BLaER1 (cell line): ENCODE data around the gene RAD23B.
A peak's percentile ranks its signal among the peaks of the same experiment; 100 is the strongest.

Experiments
- H3K27ac ChIP-seq: shearing (Covaris generic); formaldehyde crosslinking; 2 replicates; pipeline ENCODE4 v1.8.1; 2022
- H3K27me3 ChIP-seq: shearing (Covaris generic); formaldehyde crosslinking; 2 replicates; pipeline ENCODE4 v1.8.1; 2022
- H3K36me3 ChIP-seq: shearing (Covaris generic); formaldehyde crosslinking; 2 replicates; pipeline ENCODE4 v1.8.1; 2022
- H3K4me1 ChIP-seq: shearing (Covaris generic); formaldehyde crosslinking; 2 replicates; pipeline ENCODE4 v1.8.1; 2022
- H3K4me2 ChIP-seq: shearing (Covaris generic); formaldehyde crosslinking; 2 replicates; pipeline ENCODE4 v1.8.1; 2022
- H3K4me3 ChIP-seq: shearing (Covaris generic); formaldehyde crosslinking; 2 replicates; pipeline ENCODE4 v1.8.1; 2022
- H3K9ac ChIP-seq: shearing (Covaris generic); formaldehyde crosslinking; 2 replicates; pipeline ENCODE4 v1.8.1; 2022
- H3K9me3 ChIP-seq: shearing (Covaris generic); formaldehyde crosslinking; 2 replicates; pipeline ENCODE4 v1.8.1; 2022
- H4K20me1 ChIP-seq: shearing (Covaris generic); formaldehyde crosslinking; 2 replicates; pipeline ENCODE4 v1.8.1; 2022
- Cebpa-rat ChIP-seq: shearing (Covaris generic); IDR thresholded peaks from 2 replicates; pipeline ENCODE4 v1.8.1; 2022

RAD23B gene

DNA sequence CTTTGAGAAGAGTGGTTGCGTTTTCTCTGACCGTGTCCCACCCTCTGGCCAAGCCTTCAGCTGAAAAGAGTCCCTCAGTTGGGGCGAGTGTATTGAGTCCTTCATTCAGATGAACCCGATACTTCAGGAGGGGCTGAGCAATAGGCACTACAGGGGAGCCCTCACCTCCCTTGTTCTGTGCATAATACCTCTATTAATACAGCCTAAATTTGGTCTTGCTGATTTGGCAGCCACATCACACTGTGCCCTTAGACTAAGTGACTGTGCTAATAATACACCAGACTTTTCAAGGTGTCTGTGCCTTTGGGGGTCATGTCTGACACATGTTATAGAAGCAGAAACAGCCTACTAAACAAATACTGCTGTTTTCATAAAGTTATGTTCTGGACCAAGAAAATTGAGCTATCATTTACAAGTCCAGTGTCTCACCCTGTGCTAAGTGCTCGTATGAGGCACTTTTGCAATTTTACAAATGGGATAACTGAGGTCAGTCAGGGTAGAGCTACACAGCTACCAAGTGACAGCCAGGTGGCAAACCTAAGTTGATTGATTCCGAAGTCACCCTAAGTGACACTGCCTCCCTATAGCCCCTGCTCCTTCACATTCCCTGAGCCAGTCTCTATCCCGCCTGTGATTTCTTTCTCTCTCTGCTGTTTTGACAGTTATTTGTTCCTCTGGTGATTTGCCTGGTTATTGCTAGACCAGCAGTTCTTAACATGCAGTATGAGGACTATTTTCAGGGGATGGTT, 56.0 kb downstream of the RAD23B start:
- no peak overlapping the region for H3K27ac ChIP-seq
- H3K27me3 ChIP-seq: no peaks in the 10 kb centered on the region
- no peak overlapping the region for H3K4me2 ChIP-seq
- H3K9ac ChIP-seq: no peak overlapping the region
- H4K20me1 ChIP-seq: peaks cover 11% of the 10 kb centered on the region; the same call in 1 of the 2 replicates
- no peaks in the 10 kb centered on the region for H3K9me3 ChIP-seq
- no peaks in the 10 kb centered on the region for H3K4me1 ChIP-seq
- H3K36me3 ChIP-seq: peaks cover 38% of the 10 kb centered on the region
- TF ChIP-seq Cebpa-rat: no peak
- no peak overlapping the region for H3K4me3 ChIP-seq

DNA sequence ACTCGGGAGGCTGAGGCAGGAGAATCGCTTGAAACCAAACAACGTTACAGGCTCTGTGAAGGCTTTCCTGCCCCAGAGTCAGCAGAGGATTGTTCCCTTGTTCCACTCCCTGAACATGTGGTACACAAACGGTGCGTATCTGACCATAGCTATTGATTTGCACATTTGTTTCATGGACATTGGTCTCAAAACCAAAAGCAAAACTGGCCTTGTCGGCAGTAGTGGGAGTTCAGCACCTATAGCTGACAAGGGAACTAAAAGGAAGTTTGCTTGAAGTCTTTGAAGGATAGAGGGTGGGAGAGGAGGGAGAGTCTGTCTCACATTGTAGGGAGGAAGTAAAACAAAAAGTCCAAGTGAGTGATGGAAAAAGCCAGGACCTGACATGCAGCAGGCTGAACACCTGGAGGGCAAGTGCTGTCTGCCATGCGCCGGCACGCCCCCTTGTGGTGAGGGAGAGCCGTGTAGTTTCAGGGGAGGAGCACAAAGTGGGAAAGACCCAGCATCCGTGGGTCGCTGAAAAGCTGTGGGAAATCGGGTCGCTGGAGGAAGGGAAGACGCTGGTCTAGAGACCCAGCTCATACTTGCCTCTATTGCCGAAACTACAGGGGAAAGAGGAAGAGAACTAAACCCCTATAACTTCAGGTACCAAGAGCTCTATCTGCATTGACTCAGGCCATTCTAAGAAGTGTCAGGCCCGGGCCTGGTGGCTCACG, 58.0 kb downstream of the RAD23B start:
- H4K20me1 ChIP-seq: peaks cover 11% of the 10 kb centered on the region; the same call in 1 of the 2 replicates
- TF ChIP-seq Cebpa-rat: no peak
- no peaks in the 10 kb centered on the region for H3K27me3 ChIP-seq
- H3K27ac ChIP-seq: no peak overlapping the region
- peaks cover 12% of the 10 kb centered on the region for H3K4me1 ChIP-seq
- no peak overlapping the region for H3K4me3 ChIP-seq
- no peak overlapping the region for H3K9ac ChIP-seq
- H3K9me3 ChIP-seq: no peaks in the 10 kb centered on the region
- H3K4me2 ChIP-seq: no peak overlapping the region
- H3K36me3 ChIP-seq: peaks cover 22% of the 10 kb centered on the region

DNA sequence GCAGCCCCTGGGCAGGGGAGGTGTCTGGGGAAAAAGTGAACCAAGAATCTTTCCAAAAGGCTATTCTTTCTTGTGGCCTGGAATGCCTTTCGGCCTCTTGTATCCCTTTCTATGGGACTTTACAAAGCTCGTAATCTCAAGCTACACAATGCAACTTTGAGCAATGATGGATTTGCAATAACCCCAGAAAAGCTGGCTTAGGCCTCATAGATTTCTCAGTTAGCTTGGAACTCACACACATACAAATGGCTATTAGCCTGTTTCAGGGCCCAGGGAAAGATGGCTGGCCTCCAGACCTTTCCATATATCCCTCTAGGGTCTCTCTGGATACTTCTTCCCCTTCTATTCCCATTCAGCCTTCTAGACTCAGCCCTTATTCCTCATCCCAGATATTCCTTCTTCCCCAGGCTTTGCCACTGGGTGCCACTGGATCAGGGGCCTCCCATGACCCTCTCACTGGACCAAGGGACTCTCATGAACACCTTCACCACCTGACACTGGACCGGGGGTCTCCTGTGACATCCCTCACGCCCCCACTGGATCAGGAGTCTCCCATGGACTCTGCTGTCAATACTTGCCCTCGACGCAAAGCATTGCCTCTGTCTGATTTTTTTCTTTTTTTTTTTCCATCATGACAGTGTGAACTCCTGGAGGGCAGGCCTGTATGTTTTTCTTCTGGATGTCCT, 59.5 kb downstream of the RAD23B start:
- Histone ChIP-seq H3K36me3 (peaks cover 14% of the 10 kb centered on the region), H4K20me1 (no peaks in the 10 kb centered on the region), H3K9ac (no peak overlapping the region), H3K4me2 (no peak overlapping the region), H3K27me3 (no peaks in the 10 kb centered on the region), H3K9me3 (no peaks in the 10 kb centered on the region), H3K4me3 (no peak overlapping the region), H3K4me1 (peaks cover 12% of the 10 kb centered on the region), H3K27ac (no peak overlapping the region)
- no peak for TF ChIP-seq Cebpa-rat

DNA sequence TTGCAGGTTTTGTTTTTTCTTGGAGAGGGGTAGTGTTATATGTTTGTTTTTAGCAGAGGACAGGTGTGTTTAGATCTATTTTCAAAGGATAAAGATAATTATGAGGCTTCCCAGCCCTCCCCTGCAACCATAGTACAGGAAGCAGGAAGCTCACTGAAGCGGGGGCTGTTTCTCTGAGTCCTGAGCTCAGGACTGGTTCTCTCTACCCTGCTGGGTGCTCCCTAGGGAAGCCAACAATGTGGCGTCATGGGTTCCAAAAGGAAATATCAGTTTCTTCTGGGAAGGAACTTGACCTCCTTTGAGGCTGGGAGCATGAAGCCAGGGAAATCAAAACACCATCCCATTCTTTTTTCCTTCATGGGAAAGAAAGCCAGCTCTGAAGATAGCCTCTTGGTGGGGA, 62.2 kb downstream of the RAD23B start:
- no peaks in the 10 kb centered on the region for H3K9me3 ChIP-seq
- H3K27me3 ChIP-seq: no peaks in the 10 kb centered on the region
- no peak for TF ChIP-seq Cebpa-rat
- H3K27ac ChIP-seq: no peak overlapping the region
- H3K9ac ChIP-seq: no peak overlapping the region
- H3K36me3 ChIP-seq: no peaks in the 10 kb centered on the region
- no peaks in the 10 kb centered on the region for H4K20me1 ChIP-seq
- peaks cover 12% of the 10 kb centered on the region for H3K4me1 ChIP-seq
- H3K4me3 ChIP-seq: no peak overlapping the region
- peak overlapping the region; percentile 44 for H3K4me2 ChIP-seq

DNA sequence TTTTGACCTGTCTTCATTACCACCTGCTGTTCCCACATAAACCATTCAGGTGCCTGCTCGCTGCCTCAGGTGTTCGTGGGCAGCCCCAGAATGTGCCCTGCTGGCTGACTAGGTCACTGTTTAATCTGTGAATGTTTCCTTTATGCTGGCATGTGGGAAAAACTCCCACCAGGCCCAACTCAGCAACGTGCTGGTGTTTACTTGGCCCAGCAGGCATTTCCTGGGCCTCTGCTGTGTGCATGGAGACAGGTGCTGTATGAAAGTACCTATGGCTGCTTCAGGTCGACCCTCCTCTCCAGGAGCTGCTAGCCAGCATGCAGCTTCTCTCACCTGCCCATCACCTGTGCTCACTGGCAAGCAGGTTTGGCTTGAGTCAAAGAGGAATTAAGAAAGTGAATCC, 65.8 kb downstream of the RAD23B start:
- H3K4me1 ChIP-seq: peaks cover 12% of the 10 kb centered on the region
- H3K4me2 ChIP-seq: no peak overlapping the region
- no peak overlapping the region for H3K27ac ChIP-seq

DNA sequence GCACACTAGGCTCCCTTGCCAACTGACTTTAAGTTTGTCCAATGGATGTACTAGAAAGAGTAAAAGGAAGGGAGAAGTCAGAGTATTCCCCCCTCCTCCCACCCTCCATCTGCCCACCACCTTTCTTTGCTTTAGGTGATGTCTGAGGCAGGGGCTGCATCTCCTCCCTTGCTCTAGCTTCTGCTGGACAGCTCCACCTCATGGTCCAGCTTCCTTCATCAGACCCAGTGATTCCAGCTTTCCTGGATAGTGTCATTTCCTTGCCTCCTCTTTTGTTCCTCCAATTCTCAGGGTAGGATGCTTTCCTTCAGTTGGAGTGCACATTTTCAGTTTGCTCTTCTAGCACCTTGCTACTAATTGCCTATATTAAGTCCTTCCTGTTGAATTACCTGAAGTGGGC, 67.4 kb downstream of the RAD23B start:
- Histone ChIP-seq H3K9me3 (0 out of 2 replicates have a peak, but pooled peaks cover 5% of the 10 kb centered on the region), H3K27me3 (no peaks in the 10 kb centered on the region), H3K36me3 (no peaks in the 10 kb centered on the region), H3K9ac (no peak overlapping the region), H3K4me2 (no peak overlapping the region), H3K27ac (no peak overlapping the region), H3K4me3 (no peak overlapping the region), H4K20me1 (no peaks in the 10 kb centered on the region), H3K4me1 (peaks cover 4% of the 10 kb centered on the region)
- no peak for TF ChIP-seq Cebpa-rat

More for the DNA sequence above, 65.8 kb downstream of the RAD23B start:
- TF ChIP-seq Cebpa-rat: no peak
- no peaks in the 10 kb centered on the region for H4K20me1 ChIP-seq
- 0 out of 2 replicates have a peak, but pooled peaks cover 5% of the 10 kb centered on the region for H3K9me3 ChIP-seq
- H3K4me3 ChIP-seq: no peak overlapping the region
- no peaks in the 10 kb centered on the region for H3K27me3 ChIP-seq
- no peak overlapping the region for H3K9ac ChIP-seq
- no peaks in the 10 kb centered on the region for H3K36me3 ChIP-seq

DNA sequence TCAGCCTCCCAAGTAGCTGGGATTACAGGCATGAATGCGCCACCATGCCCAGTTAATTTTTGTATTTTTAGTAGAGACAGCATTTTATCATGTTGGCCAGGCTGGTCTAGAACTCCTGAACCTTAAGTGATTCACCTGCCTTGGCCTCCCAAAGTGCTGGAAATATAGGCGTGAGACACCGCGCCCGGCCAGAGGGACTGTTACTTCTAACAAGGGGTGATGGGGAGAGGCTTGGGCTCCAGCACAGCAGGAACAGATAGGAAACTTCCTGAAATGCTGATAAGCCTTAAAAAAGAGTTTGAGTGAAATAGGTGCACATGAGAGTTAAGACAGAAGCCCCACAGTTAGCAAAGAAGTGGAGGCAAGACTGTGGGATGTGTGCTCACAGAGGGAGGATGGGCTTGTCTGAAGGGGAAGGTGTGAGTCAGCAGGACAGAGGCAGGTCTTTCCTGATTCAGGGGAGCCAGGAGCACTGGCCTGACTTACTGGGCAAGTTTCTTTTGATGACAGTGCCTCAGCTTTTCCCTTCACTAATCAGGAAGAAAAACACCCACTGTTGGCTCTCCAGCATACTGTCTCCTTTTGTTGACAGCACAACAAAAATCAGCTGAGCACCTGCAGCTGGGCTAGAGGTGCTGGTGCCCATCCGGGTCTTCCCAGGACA, 68.4 kb downstream of the RAD23B start:
- H3K9ac ChIP-seq: no peak overlapping the region
- TF ChIP-seq Cebpa-rat: no peak
- H4K20me1 ChIP-seq: no peaks in the 10 kb centered on the region
- no peak overlapping the region for H3K27ac ChIP-seq
- H3K9me3 ChIP-seq: 0 out of 2 replicates have a peak, but pooled peaks cover 5% of the 10 kb centered on the region
- H3K4me2 ChIP-seq: no peak overlapping the region
- no peaks in the 10 kb centered on the region for H3K27me3 ChIP-seq
- no peaks in the 10 kb centered on the region for H3K4me1 ChIP-seq
- no peaks in the 10 kb centered on the region for H3K36me3 ChIP-seq
- no peak overlapping the region for H3K4me3 ChIP-seq

DNA sequence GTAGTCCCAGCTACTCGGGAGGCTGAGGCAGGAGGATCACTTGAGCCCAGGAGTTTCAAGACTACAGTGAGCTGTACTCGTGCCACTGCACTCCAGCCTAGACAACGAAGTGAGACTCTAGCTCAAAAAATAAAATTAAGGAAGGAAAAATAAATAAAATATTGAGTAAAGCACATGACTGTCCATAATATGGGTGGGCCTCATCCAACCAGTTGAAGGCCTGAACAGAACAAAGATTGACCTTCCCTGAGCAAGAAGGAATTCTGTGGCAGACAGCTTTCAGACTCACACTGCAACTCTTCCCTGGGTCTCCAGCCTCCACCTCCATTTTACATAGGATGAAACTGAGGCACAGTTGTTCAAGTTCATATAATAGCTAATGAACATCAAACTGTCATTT, 72.3 kb downstream of the RAD23B start:
- Histone ChIP-seq H3K27me3 (no peaks in the 10 kb centered on the region), H4K20me1 (no peaks in the 10 kb centered on the region), H3K9me3 (0 out of 2 replicates have a peak, but pooled peaks cover 5% of the 10 kb centered on the region), H3K4me3 (no peak overlapping the region), H3K9ac (no peak overlapping the region), H3K4me2 (no peak overlapping the region), H3K36me3 (no peaks in the 10 kb centered on the region), H3K4me1 (no peaks in the 10 kb centered on the region), H3K27ac (no peak overlapping the region)
- no peak for TF ChIP-seq Cebpa-rat

DNA sequence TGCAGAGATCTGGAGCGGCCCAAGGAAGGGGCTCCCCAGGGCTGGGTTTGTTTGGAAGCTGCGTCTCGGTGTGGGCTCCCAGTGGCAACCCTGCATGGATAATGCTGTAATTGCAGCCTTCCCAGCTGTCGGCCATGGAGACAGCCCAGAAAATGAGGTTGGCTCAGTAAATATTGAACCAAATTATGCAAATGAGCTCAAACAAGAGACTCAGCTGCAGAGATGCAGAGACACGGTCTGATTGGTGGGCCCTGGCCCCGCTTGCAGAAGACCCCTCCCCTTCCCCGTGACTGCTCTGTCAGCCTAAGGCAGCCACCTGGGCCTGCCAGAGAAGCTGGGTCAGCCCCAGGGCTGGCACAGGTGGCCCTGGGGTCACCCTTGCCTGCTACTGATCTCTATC, 75.9 kb downstream of the RAD23B start:
- 0 out of 2 replicates have a peak, but pooled peaks cover 4% of the 10 kb centered on the region for H3K9me3 ChIP-seq
- TF ChIP-seq Cebpa-rat: no peak
- H3K4me3 ChIP-seq: no peak overlapping the region
- H4K20me1 ChIP-seq: no peaks in the 10 kb centered on the region
- no peaks in the 10 kb centered on the region for H3K36me3 ChIP-seq
- H3K27ac ChIP-seq: no peak overlapping the region
- no peaks in the 10 kb centered on the region for H3K27me3 ChIP-seq
- H3K4me1 ChIP-seq: no peaks in the 10 kb centered on the region
- H3K9ac ChIP-seq: no peak overlapping the region
- no peak overlapping the region for H3K4me2 ChIP-seq
